ENCODE results near the gene EIF4G3. TPM values are rescaled to one million over a fixed set of nuclear protein-coding genes. Genes with fewer than 3 reads are reported as not detected.

The EIF4G3 gene
- total RNA-seq, 1 donor from 2014 or later, result 39.3 TPM

DNA sequence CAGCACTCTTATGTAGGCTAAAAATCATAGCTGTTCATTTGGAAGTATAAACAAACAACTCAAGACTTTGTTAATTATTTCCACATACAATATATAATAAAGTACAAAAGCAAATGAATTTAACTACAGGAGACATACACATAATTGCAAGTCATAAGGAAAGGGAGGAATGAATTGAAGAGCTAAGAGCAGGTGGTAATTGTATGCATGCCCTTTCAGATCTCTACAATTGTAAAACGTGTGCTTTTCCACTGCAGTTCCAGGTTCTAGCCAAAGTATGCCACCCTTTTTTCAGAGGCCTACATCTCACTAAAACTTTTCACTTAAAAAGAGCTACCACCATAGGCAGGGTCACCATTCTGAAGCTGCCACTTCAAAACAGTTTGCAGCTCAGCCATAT is 346.8 kb downstream of the EIF4G3 start:
- H3K9me3 ChIP-seq, result no peaks in the 10 kb centered on the region
- H3K36me3 ChIP-seq, result peaks cover 0 to 16% of the 10 kb centered on the region in 2 donors
- H3K27ac ChIP-seq, result no peak overlapping the region
- intact Hi-C loops (cut with DNase I), result no loop called here
- no peak for DNase-seq (ENCODE audit: extremely low spot score in 2 of 2)
- H3K27me3 ChIP-seq, result no peaks in the 10 kb centered on the region
- H3K4me1 ChIP-seq, result peaks cover 5% of the 10 kb centered on the region
- H3K4me3 ChIP-seq, result no peak overlapping the region
- TF ChIP-seq POLR2A (IDR thresholded peaks at IDR 0.05) (no peak), POLR2AphosphoS5 (IDR thresholded peaks at IDR 0.05; ENCODE audit: insufficient read depth in 1 of 2, low read depth in 1 of 2) (no peak)

DNA sequence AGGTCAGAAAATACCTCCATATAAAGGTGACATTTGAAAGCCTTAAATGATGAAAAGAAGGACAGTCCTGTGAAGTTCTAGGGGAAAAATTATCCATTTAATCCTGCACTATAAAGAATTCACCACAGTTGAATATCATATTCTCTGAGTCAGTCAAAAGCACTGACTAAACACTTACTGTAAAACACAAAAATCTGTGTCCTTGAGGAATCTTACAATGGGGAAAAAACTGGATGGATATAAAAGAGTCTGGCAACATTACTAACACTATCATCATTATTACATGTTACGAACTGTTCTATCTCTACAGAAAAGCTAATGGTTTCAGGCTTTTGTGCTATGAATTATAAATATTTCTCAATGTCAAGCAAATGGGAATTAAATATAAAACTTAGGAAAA is 347.2 kb downstream of the EIF4G3 start:
- Histone ChIP-seq H3K36me3 (peaks cover 0 to 18% of the 10 kb centered on the region in 2 donors), H3K27ac (no peak overlapping the region), H3K4me1 (peaks cover 2% of the 10 kb centered on the region), H3K4me3 (no peak overlapping the region), H3K9me3 (no peaks in the 10 kb centered on the region), H3K27me3 (no peaks in the 10 kb centered on the region)
- DNase-seq (ENCODE audit: extremely low spot score in 2 of 2), result no peak
- intact Hi-C loops (cut with DNase I), result no loop called here
- TF ChIP-seq, protein P1, sequence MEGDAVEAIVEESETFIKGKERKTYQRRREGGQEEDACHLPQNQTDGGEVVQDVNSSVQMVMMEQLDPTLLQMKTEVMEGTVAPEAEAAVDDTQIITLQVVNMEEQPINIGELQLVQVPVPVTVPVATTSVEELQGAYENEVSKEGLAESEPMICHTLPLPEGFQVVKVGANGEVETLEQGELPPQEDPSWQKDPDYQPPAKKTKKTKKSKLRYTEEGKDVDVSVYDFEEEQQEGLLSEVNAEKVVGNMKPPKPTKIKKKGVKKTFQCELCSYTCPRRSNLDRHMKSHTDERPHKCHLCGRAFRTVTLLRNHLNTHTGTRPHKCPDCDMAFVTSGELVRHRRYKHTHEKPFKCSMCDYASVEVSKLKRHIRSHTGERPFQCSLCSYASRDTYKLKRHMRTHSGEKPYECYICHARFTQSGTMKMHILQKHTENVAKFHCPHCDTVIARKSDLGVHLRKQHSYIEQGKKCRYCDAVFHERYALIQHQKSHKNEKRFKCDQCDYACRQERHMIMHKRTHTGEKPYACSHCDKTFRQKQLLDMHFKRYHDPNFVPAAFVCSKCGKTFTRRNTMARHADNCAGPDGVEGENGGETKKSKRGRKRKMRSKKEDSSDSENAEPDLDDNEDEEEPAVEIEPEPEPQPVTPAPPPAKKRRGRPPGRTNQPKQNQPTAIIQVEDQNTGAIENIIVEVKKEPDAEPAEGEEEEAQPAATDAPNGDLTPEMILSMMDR (IDR thresholded peaks at IDR 0.05), result no peak
- TF ChIP-seq POLR2AphosphoS5 (IDR thresholded peaks at IDR 0.05; ENCODE audit: insufficient read depth in 1 of 2, low read depth in 1 of 2), result no peak
- TF ChIP-seq POLR2A (IDR thresholded peaks at IDR 0.05), result no peak

DNA sequence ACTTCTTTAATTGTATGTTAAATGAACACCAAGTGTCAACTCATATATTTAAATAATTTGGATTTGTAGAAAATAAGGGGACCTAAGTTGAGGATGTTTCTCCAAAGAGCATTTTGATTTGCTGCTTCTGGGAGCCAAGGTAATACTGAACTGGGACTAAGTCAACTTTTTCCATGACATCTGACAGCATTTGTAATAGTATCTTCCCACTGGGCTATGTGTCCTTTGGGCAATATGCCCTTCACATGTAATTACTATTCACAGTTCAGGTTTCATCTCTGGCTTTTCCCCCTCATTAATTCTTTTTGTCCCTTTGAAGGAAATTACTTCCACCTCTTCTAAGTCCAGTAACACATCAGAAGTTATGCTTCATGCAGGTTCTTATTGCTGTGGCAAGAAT is 352.9 kb downstream of the EIF4G3 start:
- TF ChIP-seq POLR2A (IDR thresholded peaks at IDR 0.05) (no peak), POLR2AphosphoS5 (IDR thresholded peaks at IDR 0.05; ENCODE audit: insufficient read depth in 1 of 2, low read depth in 1 of 2) (no peak)
- TF ChIP-seq, protein P1 (IDR thresholded peaks at IDR 0.05), result no peak
- H3K4me3 ChIP-seq, result no peak overlapping the region
- H3K27ac ChIP-seq, result no peak overlapping the region
- no peaks in the 10 kb centered on the region for H3K4me1 ChIP-seq
- intact Hi-C loops (cut with DNase I), result no loop called here
- no peaks in the 10 kb centered on the region for H3K27me3 ChIP-seq
- no peaks in the 10 kb centered on the region for H3K9me3 ChIP-seq
- DNase-seq (ENCODE audit: extremely low spot score in 2 of 2), result no peak
- H3K36me3 ChIP-seq, result peaks cover 0 to 18% of the 10 kb centered on the region in 2 donors

DNA sequence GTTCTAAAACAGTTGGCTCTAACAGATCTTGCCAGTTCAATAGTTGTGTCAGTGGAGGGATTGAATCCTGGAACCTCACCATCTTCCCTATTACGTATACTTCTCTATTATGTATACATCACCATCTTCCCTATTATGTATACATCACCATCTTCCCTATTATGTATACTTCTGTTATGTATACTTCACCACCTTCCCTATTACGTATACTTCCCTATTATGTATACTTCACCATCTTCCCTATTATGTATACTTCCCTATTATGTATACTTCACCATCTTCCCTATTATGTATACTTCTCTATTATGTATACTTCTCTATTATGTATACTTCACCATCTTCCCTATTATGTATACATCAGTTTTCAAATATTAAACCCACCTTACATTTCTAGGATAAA is 355.2 kb downstream of the EIF4G3 start:
- Histone ChIP-seq H3K36me3 (peaks cover 0 to 5% of the 10 kb centered on the region in 2 donors), H3K4me1 (no peaks in the 10 kb centered on the region), H3K9me3 (no peaks in the 10 kb centered on the region), H3K27ac (no peak overlapping the region), H3K27me3 (no peaks in the 10 kb centered on the region), H3K4me3 (no peak overlapping the region)
- intact Hi-C loops (cut with DNase I), result no loop called here
- no peak for DNase-seq (ENCODE audit: extremely low spot score in 2 of 2)
- TF ChIP-seq POLR2A (IDR thresholded peaks at IDR 0.05), result no peak
- no peak for TF ChIP-seq POLR2AphosphoS5 (IDR thresholded peaks at IDR 0.05; ENCODE audit: insufficient read depth in 1 of 2, low read depth in 1 of 2)
- TF ChIP-seq, protein P1 (IDR thresholded peaks at IDR 0.05), result no peak

DNA sequence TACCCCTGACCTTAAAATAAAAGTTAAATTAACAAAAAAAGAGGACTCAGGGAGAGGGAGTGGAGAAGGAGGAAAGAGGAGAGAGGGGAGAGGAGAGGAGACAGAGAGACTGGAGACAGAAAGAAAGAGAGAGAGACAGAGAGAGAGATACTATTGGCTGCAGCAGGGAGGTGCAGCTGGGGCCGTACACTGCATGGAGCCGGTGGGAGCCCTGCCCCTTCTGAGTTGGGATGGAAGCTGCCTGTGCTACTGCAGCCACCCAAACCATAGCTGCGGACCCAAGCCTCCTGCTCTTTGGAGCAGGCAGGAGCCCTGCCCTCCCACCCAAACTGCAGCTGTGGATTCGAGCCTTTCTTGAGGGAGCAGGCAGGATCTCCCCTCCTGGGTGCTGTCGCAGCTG is 356.9 kb downstream of the EIF4G3 start:
- intact Hi-C loops (cut with DNase I), result no loop called here
- TF ChIP-seq POLR2A (IDR thresholded peaks at IDR 0.05) (no peak), POLR2AphosphoS5 (IDR thresholded peaks at IDR 0.05; ENCODE audit: insufficient read depth in 1 of 2, low read depth in 1 of 2) (no peak)
- Histone ChIP-seq H3K27ac (no peak overlapping the region), H3K4me3 (no peak overlapping the region), H3K27me3 (no peaks in the 10 kb centered on the region), H3K9me3 (no peaks in the 10 kb centered on the region), H3K36me3 (peaks cover 0 to under 1% of the 10 kb centered on the region in 2 donors), H3K4me1 (no peaks in the 10 kb centered on the region)
- DNase-seq (ENCODE audit: extremely low spot score in 2 of 2), result no peak

DNA sequence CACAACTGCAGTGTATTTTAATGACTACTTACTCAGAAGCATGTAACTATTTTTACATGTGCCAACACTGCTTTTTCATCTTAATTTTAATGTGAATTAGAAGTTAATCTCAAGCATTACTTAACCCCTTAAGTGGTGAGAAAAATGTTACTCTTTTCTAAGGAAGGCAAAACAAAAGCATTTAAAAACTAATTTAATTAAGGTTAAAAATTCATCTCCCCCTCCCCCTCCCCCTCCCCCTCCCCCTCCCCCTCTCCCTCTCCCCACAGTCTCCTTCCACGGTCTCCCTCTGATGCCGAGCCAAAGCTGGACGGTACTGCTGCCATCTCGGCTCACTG is 362.2 kb downstream of the EIF4G3 start:
- peaks cover 0 to 20% of the 10 kb centered on the region in 2 donors for H3K36me3 ChIP-seq
- H3K4me3 ChIP-seq, result no peak overlapping the region
- no peaks in the 10 kb centered on the region for H3K4me1 ChIP-seq
- H3K27ac ChIP-seq, result no peak overlapping the region
- no peak for TF ChIP-seq POLR2A (IDR thresholded peaks at IDR 0.05)
- no peak for TF ChIP-seq POLR2AphosphoS5 (IDR thresholded peaks at IDR 0.05; ENCODE audit: insufficient read depth in 1 of 2, low read depth in 1 of 2)
- TF ChIP-seq, protein P1 (IDR thresholded peaks at IDR 0.05), result no peak
- intact Hi-C loops (cut with DNase I), result no loop called here
- DNase-seq (ENCODE audit: extremely low spot score in 2 of 2), result no peak
- H3K27me3 ChIP-seq, result no peaks in the 10 kb centered on the region
- no peaks in the 10 kb centered on the region for H3K9me3 ChIP-seq
